Endothelial cell of umbilical vein (primary cell): ENCODE data around the gene LST1. TPM values are rescaled to one million over a fixed set of nuclear protein-coding genes. Genes with fewer than 3 reads are reported as not detected.

Experiments
- BruUV-seq: library from RNA; stranded (reverse); fragments of 400-500 nt; replicated peaks from 2 replicates; lab custom pipeline; 2021; lab: Mats Ljungman, UMichigan
- CTCF ChIA-PET: fragments of 300-600, 350-600 bp; sonication (Branson Sonifier 250); formaldehyde crosslinking; loops from one replicate; lab custom pipeline; 2021; ENCODE audit warnings: antibody characterized with exemption, inconsistent platforms; lab: Charles Lee
- POLR2A ChIA-PET: fragments of 300-600, 350-600 bp; sonication (Branson Sonifier 250); formaldehyde crosslinking; loops from one replicate; lab custom pipeline; 2021; ENCODE audit warnings: antibody characterized with exemption, inconsistent platforms; lab: Charles Lee
- DNase-seq: peaks from one replicate; pipeline ENCODE4 v3.0.0-alpha.2; 2011; ENCODE audit warnings: low read depth, low spot score
- FAIRE-seq: peaks from 2 replicates; lab custom pipeline; 2011; peaks lifted over from hg19 to GRCh38; lab: Jason Lieb, UNC
- H2AFZ ChIP-seq: 2 replicates; pipeline ENCODE4 v1.6.0; 2012; ENCODE audit warnings: low read depth, low read length, control low read depth, inconsistent platforms
- H3K27ac ChIP-seq: 2 replicates; pipeline ENCODE4 v1.5.1; 2011; ENCODE audit warnings: low read depth, mild to moderate bottlenecking, control low read depth, low read length, moderate library complexity; ENCODE audit not compliant: insufficient read depth
- H3K27me3 ChIP-seq, 2 experiments: 2 replicates each; pipeline versions ENCODE4 v1.6.0 to v1.6.1; 2011; ENCODE audit warnings: low read length in 2 of 2, mixed read lengths in 1 of 2; ENCODE audit not compliant: control insufficient read depth in 2 of 2, insufficient read depth in 2 of 2
- H3K36me3 ChIP-seq, 2 experiments: 2 replicates in 1 of 2; 3 replicates in 1 of 2; pipeline ENCODE4 v1.5.1; 2011; ENCODE audit warnings: low read length in 2 of 2, mild to moderate bottlenecking in 1 of 2, moderate library complexity in 1 of 2; ENCODE audit not compliant: control insufficient read depth in 2 of 2, insufficient read depth in 2 of 2; ENCODE audit errors: extremely low read depth in 1 of 2
- H3K4me1 ChIP-seq: 3 replicates; pipeline ENCODE4 v1.5.1; 2011; ENCODE audit warnings: mild to moderate bottlenecking, low read length; ENCODE audit not compliant: control insufficient read depth, insufficient read depth; ENCODE audit errors: extremely low read depth
- H3K4me2 ChIP-seq: 2 replicates; pipeline ENCODE4 v1.6.1; 2011; ENCODE audit warnings: low read length, control low read depth, mixed read lengths; ENCODE audit not compliant: insufficient read depth
- H3K4me3 ChIP-seq, 3 experiments: fragments of 200-600 bp in 1 of 3; sonication (generic), shearing (Covaris generic) in 1 of 3; replicated peaks in 1 of 3; 2 replicates each; pipeline ENCODE4 v1.5.1; 2011 to 2016; ENCODE audit warnings: control low read depth in 3 of 3, low read length in 3 of 3, mild to moderate bottlenecking in 2 of 3, inconsistent platforms in 1 of 3, low read depth in 1 of 3, moderate library complexity in 1 of 3; ENCODE audit not compliant: insufficient read depth in 1 of 3
- H3K79me2 ChIP-seq: 2 replicates; pipeline ENCODE4 v1.6.0; 2012; ENCODE audit warnings: low read length, inconsistent platforms; ENCODE audit not compliant: control insufficient read depth, insufficient read depth
- H3K9ac ChIP-seq: replicated peaks from 2 replicates; pipeline ENCODE3; 2011; ENCODE audit warnings: low read length, control low read depth; ENCODE audit not compliant: insufficient read depth; ENCODE audit errors: extremely low read depth
- H3K9me1 ChIP-seq: replicated peaks from 3 replicates; pipeline ENCODE4 v1.6.0; 2011; ENCODE audit warnings: mild to moderate bottlenecking, low read length; ENCODE audit not compliant: control insufficient read depth, insufficient read depth; ENCODE audit errors: extremely low read depth
- H3K9me3 ChIP-seq: replicated peaks from 2 replicates; pipeline ENCODE4 v1.5.1; 2012; ENCODE audit warnings: low read length, inconsistent platforms; ENCODE audit not compliant: control insufficient read depth, insufficient read depth
- H4K20me1 ChIP-seq: replicated peaks from 2 replicates; pipeline ENCODE3; 2011; ENCODE audit warnings: mild to moderate bottlenecking, low read length; ENCODE audit not compliant: control insufficient read depth, insufficient read depth; ENCODE audit errors: extremely low read depth
- CTCF ChIP-seq, 2 donors: IDR thresholded peaks; 1 replicate in 1 of 2; 2 replicates in 1 of 2; pipeline ENCODE4 v1.5.1; 2011; ENCODE audit warnings: low read length in 2 of 2, mild to moderate bottlenecking in 2 of 2, moderate library complexity in 2 of 2, control low read depth in 1 of 2, inconsistent platforms in 1 of 2, low read depth in 1 of 2; ENCODE audit not compliant: insufficient read depth in 1 of 2; ENCODE audit errors: extremely low read depth in 1 of 2
- EZH2 ChIP-seq: IDR thresholded peaks from 2 replicates; pipeline ENCODE4 v1.6.1; 2012; ENCODE audit warnings: borderline replicate concordance, low read depth, mild to moderate bottlenecking, moderate library complexity, low read length, inconsistent platforms; ENCODE audit not compliant: severe bottlenecking
- FOS ChIP-seq: IDR thresholded peaks from 2 replicates; pipeline ENCODE4 v1.6.1; 2011; ENCODE audit warnings: mild to moderate bottlenecking, low read length, moderate library complexity, borderline replicate concordance; ENCODE audit not compliant: insufficient read depth
- GATA2 ChIP-seq: IDR thresholded peaks from 2 replicates; pipeline ENCODE4 v1.7.0; 2011; ENCODE audit warnings: low read depth, mild to moderate bottlenecking, moderate library complexity, mixed read lengths, low read length; ENCODE audit not compliant: insufficient read length, insufficient read depth
- JUN ChIP-seq: IDR thresholded peaks from 2 replicates; pipeline ENCODE4 v1.6.1; 2011; ENCODE audit warnings: borderline replicate concordance, low read depth; ENCODE audit not compliant: insufficient read length, insufficient read depth
- MYC ChIP-seq: IDR thresholded peaks from one replicate; pipeline ENCODE4 v1.6.1; 2011; ENCODE audit warnings: mild to moderate bottlenecking, low read depth, low read length
- POLR2A ChIP-seq: IDR thresholded peaks from 2 replicates; pipeline ENCODE4 v1.6.1; 2012; ENCODE audit warnings: low read depth, mild to moderate bottlenecking, control low read depth, low read length
- POLR2AphosphoS5 ChIP-seq: IDR thresholded peaks from 2 replicates; pipeline ENCODE4 v1.6.1; 2012; ENCODE audit warnings: low read depth, mild to moderate bottlenecking, control low read depth, low read length, moderate library complexity; ENCODE audit not compliant: insufficient read depth
- dilution Hi-C: fragments of 300-500 bp; cut with MboI; formaldehyde crosslinking; loops from one replicate; pipeline ENCODE4 v1.15.0; 2019; ENCODE audit warnings: low sequenced_read_pairs; ENCODE audit not compliant: extremely low pct_ligation_motif_present
- intact Hi-C: fragments of 100-400 bp; cut with micrococcal nuclease; formaldehyde crosslinking; loops from one replicate; pipeline ENCODE4 v1.10.0; 2022
- polyA plus RNA-seq, 4 experiments: library from polyadenylated mRNA; depleted of rRNA in 3 of 4; stranded (reverse) in 3 of 4; unstranded in 1 of 4; fragments of >200 nt; gene quantifications; 2 replicates each; pipeline versions ENCODE4 v1.2.1 to v1.2.3, GENCODE V29; 2011 to 2012; ENCODE audit warnings: missing spikeins in 1 of 4
- total RNA-seq: library from RNA; stranded (reverse); gene quantifications from 2 replicates; pipeline ENCODE4 v1.2.3, GENCODE V29; 2021
- TF ChIP-seq, protein P1 (sequence below): IDR thresholded peaks from 2 replicates; pipeline ENCODE4 v1.6.1; 2011; ENCODE audit not compliant: insufficient read depth, insufficient read length

The LST1 gene
- total and polyA plus RNA-seq, 2 donors (not counting 3 experiments of a cell fraction or from before 2014, with no cell fraction given) = 1.00 to 1.8 TPM

DNA sequence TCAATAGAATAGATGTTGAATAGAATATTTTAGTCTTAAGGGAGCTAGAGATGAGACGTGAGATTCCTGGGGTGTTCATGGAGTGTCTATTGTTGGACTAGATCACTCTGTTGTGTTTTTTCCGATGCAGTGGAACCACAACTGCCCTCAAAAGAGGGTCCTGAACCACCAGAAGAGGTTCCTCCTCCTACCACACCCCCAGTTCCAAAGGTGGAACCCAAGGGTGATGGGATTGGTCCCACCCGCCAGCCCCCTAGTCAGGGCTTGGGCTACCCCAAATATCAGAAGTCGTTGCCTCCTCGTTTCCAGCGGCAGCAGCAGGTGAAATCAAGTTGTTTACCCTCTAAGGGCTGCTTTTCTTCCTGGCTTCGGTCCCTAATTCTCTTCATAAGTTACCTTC, 42.9 kb downstream of the LST1 start:
- no peak overlapping the region for H2AFZ ChIP-seq
- intact Hi-C loops = no loop called here
- peaks cover 3% of the 10 kb centered on the region for H4K20me1 ChIP-seq
- no peak overlapping the region for H3K27ac ChIP-seq
- no peaks in the 10 kb centered on the region for H3K9me1 ChIP-seq
- BruUV-seq = no TSS peak
- FAIRE-seq = no peak
- TF ChIP-seq FOS (no peak), POLR2AphosphoS5 (no peak), POLR2A (no peak), EZH2 (no peak), GATA2 (no peak), MYC (no peak), CTCF (IDR thresholded peaks at IDR 0.05; ENCODE audit: extremely low read depth in 1 of 2, insufficient read depth in 1 of 2, low read depth in 1 of 2, low read length in 2 of 2) (no peak), JUN (no peak)
- TF ChIP-seq, protein P1, sequence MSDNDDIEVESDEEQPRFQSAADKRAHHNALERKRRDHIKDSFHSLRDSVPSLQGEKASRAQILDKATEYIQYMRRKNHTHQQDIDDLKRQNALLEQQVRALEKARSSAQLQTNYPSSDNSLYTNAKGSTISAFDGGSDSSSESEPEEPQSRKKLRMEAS = no peak
- no peak overlapping the region for H3K9ac ChIP-seq
- H3K9me3 ChIP-seq = no peaks in the 10 kb centered on the region
- peaks cover 48 to 86% of the 10 kb centered on the region in 2 experiments for H3K36me3 ChIP-seq
- H3K79me2 ChIP-seq = peaks cover 49% of the 10 kb centered on the region
- no peak for DNase-seq
- CTCF ChIA-PET = interaction anchor here (1.1 kb wide), 1 partner anchor 78 kb away, joined by 5 read pairs; no protein-coding TSS in a partner anchor
- no peak overlapping the region for H3K4me2 ChIP-seq
- POLR2A ChIA-PET = no interaction called here
- dilution Hi-C loops = no loop called here
- H3K4me1 ChIP-seq = no peaks in the 10 kb centered on the region
- H3K4me3 ChIP-seq = no peak overlapping the region
- no peaks in the 10 kb centered on the region for H3K27me3 ChIP-seq
